GM18861 (cell line): ENCODE data around the gene CFI.
"Not testable (repeated sequence)": the region's sequence is repeated elsewhere in the genome, so short reads cannot be mapped to it uniquely, and the experiment has no call there.

Source experiments
- ATAC-seq: cut with Tn5 transposase; IDR thresholded peaks from one replicate; pipeline ENCODE4 v1.9.1; 2021; ENCODE audit not compliant: unreplicated experiment

Gene CFI

GRCh38 chr4:109798866-109799265, 2.9 kb downstream of the CFI start:
- no peak for ATAC-seq

- ATAC-seq: no peak
Observed at GRCh38 chr4:109795059-109795458, 6.7 kb downstream of the CFI start.

- ATAC-seq: no peak
Observed at GRCh38 chr4:109787807-109788206, 14.0 kb downstream of the CFI start.

GRCh38 chr4:109786846-109787245, 15.0 kb downstream of the CFI start:
- no peak for ATAC-seq

GRCh38 chr4:109782092-109782491, 19.7 kb downstream of the CFI start:
- not testable (repeated sequence) for ATAC-seq

- no peak for ATAC-seq
Observed at GRCh38 chr4:109764789-109765402, 36.9 kb downstream of the CFI start.

- ATAC-seq: no peak
Observed at GRCh38 chr4:109764376-109764775, 37.4 kb downstream of the CFI start.

- no peak for ATAC-seq
Observed at GRCh38 chr4:109760682-109761081, 41.1 kb downstream of the CFI start.

- no peak for ATAC-seq
Observed at GRCh38 chr4:109755656-109756055, 46.1 kb downstream of the CFI start.

GRCh38 chr4:109754093-109754857, 47.5 kb downstream of the CFI start:
- no peak for ATAC-seq

- ATAC-seq: no peak
Observed at GRCh38 chr4:109752525-109752924, 49.3 kb downstream of the CFI start.

GRCh38 chr4:109751852-109752251, 49.9 kb downstream of the CFI start:
- no peak for ATAC-seq

- ATAC-seq: no peak
Observed at GRCh38 chr4:109750652-109751244, 51.1 kb downstream of the CFI start.

GRCh38 chr4:109749388-109750082, 52.3 kb downstream of the CFI start:
- ATAC-seq: no peak

- no peak for ATAC-seq
Observed at GRCh38 chr4:109748114-109748513, 53.7 kb downstream of the CFI start.

- ATAC-seq: no peak
Observed at GRCh38 chr4:109746728-109747127, 55.1 kb downstream of the CFI start.

GRCh38 chr4:109745830-109746229, 56.0 kb downstream of the CFI start:
- ATAC-seq: no peak

GRCh38 chr4:109739547-109739946, 62.3 kb downstream of the CFI start:
- ATAC-seq: no peak

- ATAC-seq: no peak
Observed at GRCh38 chr4:109738104-109738872, 63.5 kb downstream of the CFI start.

GRCh38 chr4:109735566-109736365, 66.0 kb downstream of the CFI start:
- ATAC-seq: no peak
